GM23248 (cell line): Measurements from ENCODE around the gene VSX1. TPM values are rescaled to one million over a fixed set of nuclear protein-coding genes. Genes with fewer than 3 reads are reported as not detected.

Experiments
- DNase-seq: peaks from one replicate; pipeline ENCODE4 v3.0.0-alpha.2; 2015
- H2AFZ ChIP-seq: fragments of 200-600 bp; sonication (generic); 2 replicates; pipeline ENCODE4 v1.6.1; 2016; ENCODE audit warnings: antibody characterized with exemption
- H3F3A ChIP-seq: fragments of 200-600 bp; sonication (generic); 2 replicates; pipeline ENCODE4 v1.6.1; 2016; ENCODE audit warnings: mild to moderate bottlenecking, antibody characterized with exemption, mixed run types; ENCODE audit not compliant: insufficient read depth
- H3K27ac ChIP-seq: fragments of 200-600 bp; sonication (generic); 2 replicates; pipeline ENCODE4 v1.5.1; 2016; ENCODE audit warnings: mild to moderate bottlenecking
- H3K27me3 ChIP-seq: fragments of 200-600 bp; sonication (generic); replicated peaks from 2 replicates; pipeline ENCODE4 v1.6.1; 2016; ENCODE audit warnings: mild to moderate bottlenecking; ENCODE audit not compliant: insufficient read depth
- H3K36me3 ChIP-seq: fragments of 200-600 bp; sonication (generic); 2 replicates; pipeline ENCODE4 v1.6.1; 2016; ENCODE audit warnings: low read depth, mild to moderate bottlenecking
- H3K4me1 ChIP-seq: fragments of 200-600 bp; sonication (generic); 2 replicates; pipeline ENCODE4 v1.6.1; 2016; ENCODE audit warnings: mild to moderate bottlenecking; ENCODE audit not compliant: insufficient read depth
- H3K4me2 ChIP-seq: fragments of 200-600 bp; sonication (generic); one replicate; pipeline ENCODE4 v1.6.1; 2016; ENCODE audit warnings: mild to moderate bottlenecking; ENCODE audit not compliant: unreplicated experiment
- H3K4me3 ChIP-seq: fragments of 200-600 bp; sonication (generic); 2 replicates; pipeline ENCODE4 v1.5.1; 2016; ENCODE audit warnings: mild to moderate bottlenecking
- H3K79me2 ChIP-seq: fragments of 200-600 bp; sonication (generic); 2 replicates; pipeline ENCODE4 v1.6.1; 2016; ENCODE audit warnings: mild to moderate bottlenecking; ENCODE audit not compliant: insufficient read depth
- H3K9ac ChIP-seq: fragments of 200-600 bp; sonication (generic); 2 replicates; pipeline ENCODE4 v1.6.1; 2016; ENCODE audit warnings: mild to moderate bottlenecking
- H3K9me2 ChIP-seq: fragments of 200-600 bp; sonication (generic); 2 replicates; pipeline ENCODE4 v1.6.1; 2016; ENCODE audit warnings: mixed run types, mild to moderate bottlenecking, moderate library complexity; ENCODE audit not compliant: insufficient read depth
- H3K9me3 ChIP-seq: fragments of 200-600 bp; sonication (generic); one replicate; pipeline ENCODE4 v1.6.1; 2017; ENCODE audit warnings: low read depth
- H4K20me1 ChIP-seq: fragments of 200-600 bp; sonication (generic); 2 replicates; pipeline ENCODE4 v1.6.0; 2016; ENCODE audit not compliant: insufficient read depth
- EZH2 ChIP-seq: fragments of 200-600 bp; sonication (generic); IDR thresholded peaks from 2 replicates; pipeline ENCODE4 v1.6.1; 2018; ENCODE audit warnings: antibody characterized with exemption, mild to moderate bottlenecking; ENCODE audit not compliant: insufficient read depth, poor library complexity, severe bottlenecking
- EZH2phosphoT487 ChIP-seq: fragments of 200-600 bp; sonication (generic); IDR thresholded peaks from 2 replicates; pipeline ENCODE4 v1.6.1; 2018; ENCODE audit warnings: antibody characterized with exemption, moderate library complexity, mild to moderate bottlenecking, low read depth; ENCODE audit not compliant: insufficient read depth
- WGBS, 2 experiments: methylation state at CpG; one replicate each; pipeline ENCODE4 v1.1.6; 2015 to 2017; ENCODE audit warnings: low lambda C conversion rate in 2 of 2, low coverage in 1 of 2; ENCODE audit errors: missing lambda C conversion rate in 2 of 2; 5-methylcytosine and 5-hydroxymethylcytosine counted together
- in situ Hi-C: fragments of 300-500 bp; cut with MboI; formaldehyde crosslinking; loops from 2 replicates; pipeline ENCODE4 v1.15.0; 2020
- polyA plus RNA-seq: library from polyadenylated mRNA; unstranded; fragments of >200 nt; fragmentation: Nextera tagmentation; extraction: Ambion mirVana; gene quantifications from 2 replicates; pipeline ENCODE4 v1.2.1, GENCODE V29; 2016
- total RNA-seq: library from RNA; depleted of rRNA; stranded (reverse); fragments of >200 nt; shearing (Covaris generic); gene quantifications from 2 replicates; pipeline ENCODE4 v1.2.3, GENCODE V29; 2014

VSX1 gene
- total and polyA plus RNA-seq, 2 experiments from 2014 or later = not detected

DNA sequence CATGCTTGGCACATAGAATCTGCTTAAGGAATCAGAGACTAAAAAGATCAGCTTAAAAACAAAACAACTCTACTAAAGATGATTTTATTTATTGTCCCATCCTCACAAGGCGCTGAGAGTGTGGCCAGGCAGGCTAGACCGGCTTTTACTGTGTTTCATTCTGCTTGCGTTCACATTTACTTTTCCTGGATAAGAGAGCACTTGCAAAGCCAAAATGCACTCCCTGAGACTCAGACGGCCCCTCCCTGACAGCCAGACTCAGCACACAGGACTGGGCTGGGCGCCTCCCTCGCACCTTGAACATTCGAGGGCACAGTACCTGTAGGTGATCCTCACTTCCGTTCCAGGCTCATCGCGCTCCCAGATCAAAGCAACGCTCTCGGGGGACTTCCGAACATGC is 34.2 kb downstream of the VSX1 start:
- no peaks in the 10 kb centered on the region for H3K9me3 ChIP-seq
- in situ Hi-C loops = no loop called here
- no peaks in the 10 kb centered on the region for H3K9me2 ChIP-seq
- 0 out of 2 replicates have a peak, but pooled peaks cover 4% of the 10 kb centered on the region for H3F3A ChIP-seq
- H3K27me3 ChIP-seq = no peaks in the 10 kb centered on the region
- no peak overlapping the region for H3K4me3 ChIP-seq
- H3K27ac ChIP-seq = no peak overlapping the region
- TF ChIP-seq EZH2 (no peak), EZH2phosphoT487 (no peak)
- H4K20me1 ChIP-seq = no peaks in the 10 kb centered on the region
- 81 to 86% methylated on average over 13 of the region's 13 CpGs for WGBS, 2 experiments
- H3K9ac ChIP-seq = no peak overlapping the region
- no peak for DNase-seq
- no peak overlapping the region for H2AFZ ChIP-seq
- no peaks in the 10 kb centered on the region for H3K79me2 ChIP-seq
- no peaks in the 10 kb centered on the region for H3K36me3 ChIP-seq
- no peak overlapping the region for H3K4me2 ChIP-seq
- H3K4me1 ChIP-seq = peaks cover 9% of the 10 kb centered on the region

DNA sequence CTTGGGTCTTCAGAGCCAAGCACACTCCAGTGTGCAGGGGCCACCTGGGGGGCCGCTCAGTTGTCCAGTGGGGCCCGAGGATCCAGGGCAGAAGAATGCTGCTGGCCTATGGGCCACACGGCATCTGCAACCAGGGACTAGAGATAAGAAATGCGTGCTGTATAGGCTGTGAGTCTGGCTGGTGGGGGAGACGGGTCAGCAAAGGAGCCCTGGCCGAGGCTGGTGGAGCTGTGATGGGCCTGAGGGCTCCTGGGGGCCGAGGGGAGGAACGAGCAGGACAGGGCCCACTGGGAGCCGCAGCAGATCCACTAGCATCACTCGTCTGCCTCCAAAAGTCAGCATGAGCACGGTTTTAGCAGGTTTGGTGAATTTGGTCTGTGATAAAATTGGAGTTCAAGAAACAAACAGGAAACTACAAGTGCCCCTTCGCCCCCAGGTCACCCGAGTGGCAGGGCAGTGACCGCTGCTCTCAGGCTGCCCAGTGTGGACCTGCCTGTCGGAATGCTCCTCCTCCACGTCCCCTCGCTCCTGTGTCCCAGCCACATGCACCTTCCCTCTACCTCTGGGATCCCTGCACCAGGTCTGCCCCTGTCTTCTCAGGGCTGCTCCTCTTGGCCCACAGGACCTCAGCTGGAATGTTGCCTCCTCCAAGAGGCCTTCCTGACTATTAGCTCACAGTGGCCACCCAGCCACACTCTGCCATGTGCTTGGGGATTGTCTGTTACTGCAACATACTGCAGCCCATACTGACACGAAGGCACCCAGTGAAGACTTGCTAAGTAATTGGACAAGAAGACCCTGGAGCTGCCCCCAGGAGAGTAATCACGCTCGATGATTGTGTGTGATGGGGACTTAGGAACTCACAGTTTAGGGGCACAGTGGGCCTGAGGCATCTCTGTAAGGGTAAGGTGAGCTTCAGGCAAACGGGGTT is 34.9 kb downstream of the VSX1 start:
- in situ Hi-C loops = no loop called here
- no peak for TF ChIP-seq EZH2
- no peak for TF ChIP-seq EZH2phosphoT487
- no peaks in the 10 kb centered on the region for H3K36me3 ChIP-seq
- H2AFZ ChIP-seq = no peak overlapping the region
- no peak overlapping the region for H3K4me3 ChIP-seq
- H3K4me2 ChIP-seq = no peak overlapping the region
- H3K79me2 ChIP-seq = no peaks in the 10 kb centered on the region
- no peaks in the 10 kb centered on the region for H3K9me3 ChIP-seq
- H3K27me3 ChIP-seq = no peaks in the 10 kb centered on the region
- H3K4me1 ChIP-seq = peaks cover 3% of the 10 kb centered on the region
- no peak for DNase-seq
- no peak overlapping the region for H3K27ac ChIP-seq
- H3K9me2 ChIP-seq = no peaks in the 10 kb centered on the region
- no peaks in the 10 kb centered on the region for H4K20me1 ChIP-seq
- no peaks in the 10 kb centered on the region for H3F3A ChIP-seq
- H3K9ac ChIP-seq = no peak overlapping the region
- WGBS, 2 experiments = 64 to 71% methylated on average over 17 to 21 of the region's 21 CpGs

DNA sequence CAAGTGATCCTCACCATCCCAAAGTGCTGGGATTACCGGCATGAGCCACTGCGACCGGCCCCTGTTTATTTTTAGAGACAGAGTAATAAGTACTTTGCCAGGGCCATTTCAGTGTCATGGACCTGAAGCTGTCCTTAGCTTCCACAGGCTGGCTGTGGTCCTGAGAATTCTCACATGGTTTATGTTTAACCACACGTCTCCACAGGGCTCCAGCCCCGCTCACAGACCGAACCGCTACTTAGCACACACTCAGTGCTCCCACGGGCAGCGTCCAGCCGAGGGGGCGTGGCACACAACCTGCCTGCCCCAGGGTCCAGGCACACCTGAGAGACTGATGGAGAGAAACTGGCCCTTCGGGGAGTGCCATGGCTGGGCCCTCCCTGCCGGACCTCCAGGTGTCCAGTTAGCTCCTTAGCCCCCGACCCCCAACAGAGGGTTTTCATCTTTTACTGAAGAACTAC is 35.7 kb downstream of the VSX1 start:
- Histone ChIP-seq H3K27me3 (no peaks in the 10 kb centered on the region), H4K20me1 (no peaks in the 10 kb centered on the region), H3K9ac (no peak overlapping the region), H3K4me2 (no peak overlapping the region), H2AFZ (no peak overlapping the region), H3K27ac (no peak overlapping the region), H3K9me3 (no peaks in the 10 kb centered on the region), H3K36me3 (no peaks in the 10 kb centered on the region), H3K9me2 (no peaks in the 10 kb centered on the region), H3K79me2 (no peaks in the 10 kb centered on the region), H3F3A (no peaks in the 10 kb centered on the region), H3K4me1 (no peaks in the 10 kb centered on the region), H3K4me3 (no peak overlapping the region)
- WGBS, 2 experiments = 72% methylated on average over 14 of the region's 14 CpGs
- no peak for TF ChIP-seq EZH2
- TF ChIP-seq EZH2phosphoT487 = no peak
- in situ Hi-C loops = no loop called here
- DNase-seq = no peak

DNA sequence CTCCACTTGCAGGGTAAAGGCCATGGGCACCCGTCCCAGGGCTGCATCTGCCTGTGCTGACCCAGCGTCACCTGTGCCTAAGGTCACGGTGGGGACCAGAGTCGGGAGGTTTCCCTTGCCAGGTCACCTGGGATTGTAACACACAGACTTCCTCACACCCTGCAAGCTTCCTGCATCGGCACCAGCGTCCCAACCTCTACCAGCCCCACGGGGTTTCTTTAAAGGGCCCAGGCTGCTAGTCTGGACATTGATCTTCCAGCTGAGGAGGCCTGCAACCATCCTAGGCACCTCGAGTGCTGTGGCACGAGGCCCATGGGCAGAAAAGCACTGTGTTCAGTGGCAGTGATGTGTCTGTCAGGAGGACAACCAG is 36.6 kb downstream of the VSX1 start:
- 74 to 77% methylated on average over 9 of the region's 9 CpGs for WGBS, 2 experiments

More for the DNA sequence above, 36.6 kb downstream of the VSX1 start:
- no peaks in the 10 kb centered on the region for H3K27me3 ChIP-seq
- TF ChIP-seq EZH2phosphoT487 (no peak), EZH2 (no peak)
- H3K9me3 ChIP-seq = no peaks in the 10 kb centered on the region
- no peak overlapping the region for H2AFZ ChIP-seq
- H3F3A ChIP-seq = peaks cover 3% of the 10 kb centered on the region; the same call in 1 of the 2 replicates
- H3K27ac ChIP-seq = no peak overlapping the region
- H3K4me1 ChIP-seq = peaks cover 5% of the 10 kb centered on the region; the same call in 1 of the 2 replicates
- H4K20me1 ChIP-seq = no peaks in the 10 kb centered on the region
- no peak for DNase-seq
- no peaks in the 10 kb centered on the region for H3K79me2 ChIP-seq
- H3K9ac ChIP-seq = no peak overlapping the region
- H3K36me3 ChIP-seq = no peaks in the 10 kb centered on the region
- H3K4me2 ChIP-seq = no peak overlapping the region
- in situ Hi-C loops = no loop called here
- no peaks in the 10 kb centered on the region for H3K9me2 ChIP-seq
- no peak overlapping the region for H3K4me3 ChIP-seq
